GM23338 (cell line): ENCODE data around the gene ACOX3. TPM values are rescaled to one million over a fixed set of nuclear protein-coding genes. Genes with fewer than 3 reads are reported as not detected.

Source experiments
- ATAC-seq: fragments of 200-7000 bp; cut with Tn5 transposase; 3 replicates; pipeline ENCODE4 v1.9.1; 2020
- DNase-seq: peaks from one replicate; pipeline ENCODE4 v3.0.0-alpha.2; 2015; ENCODE audit warnings: low spot score
- H2AFZ ChIP-seq: fragments of 200-600 bp; sonication (generic); 2 replicates; pipeline ENCODE4 v1.8.0; 2016; ENCODE audit warnings: antibody characterized with exemption, mild to moderate bottlenecking, moderate library complexity
- H3F3A ChIP-seq: fragments of 200-600 bp; sonication (generic); replicated peaks from 2 replicates; pipeline ENCODE4 v1.8.0; 2017; ENCODE audit warnings: antibody characterized with exemption, mixed run types, low read depth
- H3K27ac ChIP-seq: fragments of 200-600 bp; sonication (generic); 2 replicates; pipeline ENCODE4 v1.6.1; 2016; ENCODE audit warnings: low read depth
- H3K27me3 ChIP-seq: fragments of 200-600 bp; sonication (generic); 2 replicates; pipeline ENCODE4 v1.8.0; 2016; ENCODE audit warnings: mild to moderate bottlenecking, mixed run types, moderate library complexity; ENCODE audit not compliant: insufficient read depth
- H3K36me3 ChIP-seq: fragments of 200-600 bp; sonication (generic); 2 replicates; pipeline ENCODE4 v1.8.0; 2016; ENCODE audit warnings: mild to moderate bottlenecking; ENCODE audit not compliant: insufficient read depth
- H3K4me1 ChIP-seq: fragments of 200-600 bp; sonication (generic); 2 replicates; pipeline ENCODE4 v1.8.0; 2016; ENCODE audit warnings: mild to moderate bottlenecking, moderate library complexity; ENCODE audit not compliant: insufficient read depth
- H3K4me2 ChIP-seq: fragments of 200-600 bp; sonication (generic); 2 replicates; pipeline ENCODE4 v1.7.1; 2017; ENCODE audit warnings: mixed run types
- H3K4me3 ChIP-seq: fragments of 200-600 bp; sonication (generic); 2 replicates; pipeline ENCODE4 v1.6.1; 2016; ENCODE audit warnings: mixed run types
- H3K79me2 ChIP-seq: fragments of 200-600 bp; sonication (generic); replicated peaks from 2 replicates; pipeline ENCODE4 v1.8.0; 2017; ENCODE audit warnings: mild to moderate bottlenecking; ENCODE audit not compliant: insufficient read depth
- H3K9me2 ChIP-seq: fragments of 200-600 bp; sonication (generic); 2 replicates; pipeline ENCODE4 v1.8.0; 2017; ENCODE audit not compliant: insufficient read depth
- H4K20me1 ChIP-seq: fragments of 200-600 bp; sonication (generic); replicated peaks from 2 replicates; pipeline ENCODE4 v1.8.0; 2017; ENCODE audit warnings: mild to moderate bottlenecking; ENCODE audit not compliant: insufficient read depth
- H3K27ac Mint-ChIP-seq: 2 replicates; pipeline ENCODE4 v1.8.0; 2020; ENCODE audit warnings: inconsistent platforms, mild to moderate bottlenecking, moderate library complexity, mixed read lengths
- H3K27me3 Mint-ChIP-seq: 3 replicates; pipeline ENCODE4 v1.8.0; 2022; ENCODE audit warnings: low read depth, mild to moderate bottlenecking, moderate library complexity, mixed read lengths, inconsistent platforms; ENCODE audit not compliant: insufficient read depth, poor library complexity
- H3K36me3 Mint-ChIP-seq: 3 replicates; pipeline ENCODE4 v1.8.0; 2021; ENCODE audit warnings: low read depth, mild to moderate bottlenecking, inconsistent platforms, moderate library complexity, mixed read lengths
- H3K4me1 Mint-ChIP-seq: 3 replicates; pipeline ENCODE4 v1.8.0; 2020; ENCODE audit warnings: mild to moderate bottlenecking, inconsistent platforms, mixed read lengths
- H3K4me3 Mint-ChIP-seq: 3 replicates; pipeline ENCODE4 v1.8.0; 2021; ENCODE audit warnings: moderate library complexity, mild to moderate bottlenecking, inconsistent platforms, mixed read lengths
- H3K9me3 Mint-ChIP-seq: 3 replicates; pipeline ENCODE4 v1.8.0; 2020; ENCODE audit warnings: moderate library complexity, mild to moderate bottlenecking, inconsistent platforms, mixed read lengths
- CREB1 ChIP-seq: fragments of 250-450 bp; sonication (Bioruptor Pico); IDR thresholded peaks from 2 replicates; pipeline ENCODE4 v1.5.0; 2020; ENCODE audit warnings: low read depth, mild to moderate bottlenecking, moderate library complexity
- CTCF ChIP-seq, 2 experiments: fragments of 200-600 bp in 1 of 2; sonication (generic) in 1 of 2; conservative IDR thresholded peaks; 2 replicates each; pipeline versions ENCODE4 v1.5.1 to v1.6.1; 2016 to 2017; ENCODE audit warnings: antibody characterized with exemption in 2 of 2, low read depth in 2 of 2, mild to moderate bottlenecking in 2 of 2, moderate library complexity in 1 of 2
- ETS1 ChIP-seq: IDR thresholded peaks from 2 replicates; pipeline ENCODE4 v1.6.1; 2016; ENCODE audit warnings: antibody characterized with exemption
- EZH2 ChIP-seq: fragments of 200-600 bp; sonication (generic); IDR thresholded peaks from one replicate; pipeline ENCODE4 v1.8.0; 2017; ENCODE audit warnings: antibody characterized with exemption, mild to moderate bottlenecking, low read depth; ENCODE audit not compliant: unreplicated experiment
- EZH2phosphoT487 ChIP-seq: fragments of 200-600 bp; sonication (generic); IDR thresholded peaks from one replicate; pipeline ENCODE4 v1.8.1; 2018; ENCODE audit warnings: antibody characterized with exemption; ENCODE audit not compliant: unreplicated experiment
- JUNB ChIP-seq: IDR thresholded peaks from one replicate; pipeline ENCODE4 v1.6.1; 2016; ENCODE audit warnings: antibody characterized with exemption; ENCODE audit not compliant: unreplicated experiment
- NANOG ChIP-seq: IDR thresholded peaks from 2 replicates; pipeline ENCODE4 v1.6.1; 2016; ENCODE audit warnings: antibody characterized with exemption, borderline replicate concordance
- POLR2AphosphoS5 ChIP-seq: IDR thresholded peaks from 2 replicates; pipeline ENCODE4 v1.6.1; 2016; ENCODE audit warnings: antibody characterized with exemption, low read depth
- REST ChIP-seq: IDR thresholded peaks from one replicate; pipeline ENCODE4 v1.6.1; 2018; ENCODE audit warnings: antibody characterized with exemption; ENCODE audit not compliant: unreplicated experiment
- STAT1 ChIP-seq: IDR thresholded peaks from one replicate; pipeline ENCODE4 v1.6.1; 2016; ENCODE audit warnings: antibody characterized with exemption; ENCODE audit not compliant: unreplicated experiment
- ZNF114 ChIP-seq: fragments of 250-450 bp; sonication (Bioruptor Pico); IDR thresholded peaks from 2 replicates; pipeline ENCODE4 v1.5.0; 2020; ENCODE audit warnings: mild to moderate bottlenecking, moderate library complexity
- ZNF331 ChIP-seq: fragments of 250-450 bp; sonication (Bioruptor Pico); IDR thresholded peaks from 2 replicates; pipeline ENCODE4 v1.5.0; 2020; ENCODE audit warnings: low read depth, mild to moderate bottlenecking, moderate library complexity
- ZNF462 ChIP-seq: fragments of 250-450 bp; sonication (Bioruptor Pico); IDR thresholded peaks from 2 replicates; pipeline ENCODE4 v1.5.0; 2020; ENCODE audit warnings: mild to moderate bottlenecking, moderate library complexity
- polyA plus RNA-seq: library from polyadenylated mRNA; unstranded; fragments of >200 nt; fragmentation: Nextera tagmentation; extraction: Ambion mirVana; gene quantifications from 2 replicates; pipeline ENCODE4 v1.2.1, GENCODE V29; 2016
- total RNA-seq: library from RNA; depleted of rRNA; stranded (reverse); fragments of >200 nt; shearing (Covaris generic); gene quantifications from 2 replicates; pipeline ENCODE4 v1.2.3, GENCODE V29; 2014

The ACOX3 gene
- total and polyA plus RNA-seq, 2 experiments from 2014 or later, result 6.4 to 17.2 TPM

- no peak for TF ChIP-seq JUNB
- TF ChIP-seq ZNF331, result no peak
- TF ChIP-seq EZH2phosphoT487, result no peak
- no peak for TF ChIP-seq STAT1
- TF ChIP-seq ZNF114, result no peak
- no peak for TF ChIP-seq NANOG
- no peak for TF ChIP-seq EZH2
- TF ChIP-seq ETS1, result no peak
- TF ChIP-seq CTCF (conservative IDR thresholded peaks at IDR 0.05; ENCODE audit: low read depth in 2 of 2), result no peak
- TF ChIP-seq POLR2AphosphoS5, result no peak
- no peak for TF ChIP-seq CREB1 (CRISPR knock-in tag)
- no peak for TF ChIP-seq REST
- TF ChIP-seq ZNF462, result no peak
- DNase-seq (no peak), ATAC-seq (no peak)
These were observed 106.6 kb downstream of the ACOX3 start for GRCh38 chr4:8333726-8334460.

More at GRCh38 chr4:8333726-8334460, 106.6 kb downstream of the ACOX3 start:
- no peak overlapping the region for H3K27ac Mint-ChIP-seq
- Histone ChIP-seq H3K4me2 (no peak overlapping the region), H3K4me1 (no peaks in the 10 kb centered on the region), H3K27ac (no peak overlapping the region), H2AFZ (no peak overlapping the region), H3F3A (no peaks in the 10 kb centered on the region), H3K79me2 (no peaks in the 10 kb centered on the region), H3K9me2 (no peaks in the 10 kb centered on the region), H3K27me3 (no peaks in the 10 kb centered on the region), H3K36me3 (no peaks in the 10 kb centered on the region), H4K20me1 (no peaks in the 10 kb centered on the region), H3K4me3 (no peak overlapping the region)
- H3K4me1 Mint-ChIP-seq, result no peaks in the 10 kb centered on the region; the same call in 2 of the 3 replicates
- no peaks in the 10 kb centered on the region for H3K27me3 Mint-ChIP-seq
- peaks cover 10% of the 10 kb centered on the region for H3K9me3 Mint-ChIP-seq
- H3K4me3 Mint-ChIP-seq, result no peak overlapping the region
- no peaks in the 10 kb centered on the region; the same call in 2 of the 3 replicates for H3K36me3 Mint-ChIP-seq
